ENCODE results near the gene PSMB9. TPM values are rescaled to one million over a fixed set of nuclear protein-coding genes. Genes with fewer than 3 reads are reported as not detected.

Gene PSMB9
- total and polyA plus RNA-seq, 2 experiments from 2014 or later = 2.8 to 5.5 TPM

DNA sequence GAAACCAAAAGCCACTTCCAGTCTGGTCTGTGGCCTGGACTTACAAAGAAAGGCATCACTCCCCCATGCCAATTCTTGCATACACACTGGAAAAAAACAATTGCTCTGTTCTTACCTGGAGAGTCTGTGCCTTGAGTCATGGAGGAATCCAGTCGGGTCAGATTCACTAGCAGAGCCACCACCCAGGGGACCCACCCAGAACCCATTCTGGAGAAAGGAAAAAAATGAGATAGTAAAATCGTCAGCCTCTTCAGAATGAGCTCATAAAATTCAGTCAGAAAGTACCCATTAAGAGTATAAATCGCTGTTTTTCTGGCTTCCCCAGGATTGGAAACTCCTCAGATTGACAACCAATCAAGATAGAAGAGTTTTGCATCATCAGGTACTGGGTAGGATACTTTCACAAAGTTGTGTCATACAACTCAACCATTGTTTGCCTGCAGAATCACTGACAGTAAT, 37.2 kb upstream of the PSMB9 start, which contains the start of gene HLA-DOB:
Gene HLA-DOB, minus strand, starts transcription at position 257 of the 459 bp plus-strand sequence. Its CDS starts 51 bp downstream, at position 206.
- DNase-seq (ENCODE audit: low spot score) (peak; percentile 52), ATAC-seq (peak; percentile 65)
- Mint-ChIP-seq H3K4me1 (no peaks in the 10 kb centered on the region), H3K27ac (no peak within 1 kb of the TSS), H3K27me3 (ENCODE audit: insufficient read depth, low read depth, poor library complexity) (peaks cover 2% of the 10 kb centered on the region), H3K9me3 (no peaks in the 10 kb centered on the region), H3K36me3 (ENCODE audit: low read depth) (no peaks in the 10 kb centered on the region), H3K4me3 (no peak within 1 kb of the TSS)
- Histone ChIP-seq H3K36me3 (ENCODE audit: insufficient read depth) (no peaks in the 10 kb centered on the region), H3K9me2 (ENCODE audit: insufficient read depth) (peaks cover 7% of the 10 kb centered on the region), H3K79me2 (replicated peaks; ENCODE audit: insufficient read depth) (no peaks in the 10 kb centered on the region), H3K4me1 (ENCODE audit: insufficient read depth) (no peaks in the 10 kb centered on the region), H3K27ac (ENCODE audit: low read depth) (no peak within 1 kb of the TSS), H3K4me2 (no peak within 1 kb of the TSS), H2AFZ (0 out of 2 replicates have a peak within 1 kb of the TSS, but pooled peaks have one; percentile 34), H3K4me3 (no peak within 1 kb of the TSS), H3F3A (replicated peaks; ENCODE audit: low read depth) (no peaks in the 10 kb centered on the region), H4K20me1 (replicated peaks; ENCODE audit: insufficient read depth) (no peaks in the 10 kb centered on the region), H3K27me3 (ENCODE audit: insufficient read depth) (no peaks in the 10 kb centered on the region)
- TF ChIP-seq STAT1 (IDR thresholded peaks at IDR 0.05; ENCODE audit: unreplicated experiment) = no peak
- 0 out of 2 replicates have a peak, but pooled peaks have one; percentile 48 for TF ChIP-seq CREB1 (CRISPR knock-in tag; IDR thresholded peaks at IDR 0.05; ENCODE audit: low read depth)

DNA sequence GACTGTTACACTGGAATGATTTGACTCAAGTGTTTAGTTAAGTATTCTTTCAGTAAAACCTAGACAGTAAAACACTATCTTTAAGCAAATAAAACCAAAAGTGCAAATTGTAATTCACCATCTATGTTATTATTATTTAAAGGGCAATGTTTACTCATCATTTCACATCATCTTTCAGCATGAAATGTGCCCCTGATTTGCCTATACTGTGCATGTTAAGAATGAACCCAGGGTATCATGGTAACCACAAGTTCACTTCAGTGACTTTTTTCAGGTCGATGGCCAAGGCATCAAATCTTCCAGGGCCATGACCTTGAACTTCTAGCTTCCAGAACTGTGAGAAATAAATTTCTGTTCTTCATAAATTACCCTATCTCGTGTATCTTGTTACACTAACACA, 35.1 kb upstream of the PSMB9 start:
- Histone ChIP-seq H3K27ac (ENCODE audit: low read depth) (no peak overlapping the region), H3K4me2 (no peak overlapping the region), H3F3A (replicated peaks; ENCODE audit: low read depth) (no peaks in the 10 kb centered on the region), H2AFZ (no peak overlapping the region), H3K9me2 (ENCODE audit: insufficient read depth) (peaks cover 7% of the 10 kb centered on the region), H3K36me3 (ENCODE audit: insufficient read depth) (no peaks in the 10 kb centered on the region), H3K4me3 (no peak overlapping the region), H4K20me1 (replicated peaks; ENCODE audit: insufficient read depth) (no peaks in the 10 kb centered on the region), H3K4me1 (ENCODE audit: insufficient read depth) (no peaks in the 10 kb centered on the region), H3K79me2 (replicated peaks; ENCODE audit: insufficient read depth) (no peaks in the 10 kb centered on the region), H3K27me3 (ENCODE audit: insufficient read depth) (no peaks in the 10 kb centered on the region)
- Mint-ChIP-seq H3K27me3 (ENCODE audit: insufficient read depth, low read depth, poor library complexity) (no peaks in the 10 kb centered on the region), H3K27ac (no peak overlapping the region), H3K4me3 (no peak overlapping the region), H3K4me1 (no peaks in the 10 kb centered on the region), H3K9me3 (no peaks in the 10 kb centered on the region), H3K36me3 (ENCODE audit: low read depth) (no peaks in the 10 kb centered on the region)
- no peak for ATAC-seq
- no peak for DNase-seq (ENCODE audit: low spot score)
- TF ChIP-seq, protein P1, sequence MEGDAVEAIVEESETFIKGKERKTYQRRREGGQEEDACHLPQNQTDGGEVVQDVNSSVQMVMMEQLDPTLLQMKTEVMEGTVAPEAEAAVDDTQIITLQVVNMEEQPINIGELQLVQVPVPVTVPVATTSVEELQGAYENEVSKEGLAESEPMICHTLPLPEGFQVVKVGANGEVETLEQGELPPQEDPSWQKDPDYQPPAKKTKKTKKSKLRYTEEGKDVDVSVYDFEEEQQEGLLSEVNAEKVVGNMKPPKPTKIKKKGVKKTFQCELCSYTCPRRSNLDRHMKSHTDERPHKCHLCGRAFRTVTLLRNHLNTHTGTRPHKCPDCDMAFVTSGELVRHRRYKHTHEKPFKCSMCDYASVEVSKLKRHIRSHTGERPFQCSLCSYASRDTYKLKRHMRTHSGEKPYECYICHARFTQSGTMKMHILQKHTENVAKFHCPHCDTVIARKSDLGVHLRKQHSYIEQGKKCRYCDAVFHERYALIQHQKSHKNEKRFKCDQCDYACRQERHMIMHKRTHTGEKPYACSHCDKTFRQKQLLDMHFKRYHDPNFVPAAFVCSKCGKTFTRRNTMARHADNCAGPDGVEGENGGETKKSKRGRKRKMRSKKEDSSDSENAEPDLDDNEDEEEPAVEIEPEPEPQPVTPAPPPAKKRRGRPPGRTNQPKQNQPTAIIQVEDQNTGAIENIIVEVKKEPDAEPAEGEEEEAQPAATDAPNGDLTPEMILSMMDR (conservative IDR thresholded peaks at IDR 0.05; ENCODE audit: low read depth in 2 of 2) = no peak
- TF ChIP-seq CREB1 (CRISPR knock-in tag; IDR thresholded peaks at IDR 0.05; ENCODE audit: low read depth) = no peak
- no peak for TF ChIP-seq POLR2AphosphoS5 (IDR thresholded peaks at IDR 0.05; ENCODE audit: low read depth)
- no peak for TF ChIP-seq EZH2 (IDR thresholded peaks at IDR 0.05; ENCODE audit: low read depth, unreplicated experiment)
- no peak for TF ChIP-seq NANOG (IDR thresholded peaks at IDR 0.05; ENCODE audit: borderline replicate concordance)
- TF ChIP-seq JUNB (IDR thresholded peaks at IDR 0.05; ENCODE audit: unreplicated experiment) = no peak
- TF ChIP-seq, protein P2, sequence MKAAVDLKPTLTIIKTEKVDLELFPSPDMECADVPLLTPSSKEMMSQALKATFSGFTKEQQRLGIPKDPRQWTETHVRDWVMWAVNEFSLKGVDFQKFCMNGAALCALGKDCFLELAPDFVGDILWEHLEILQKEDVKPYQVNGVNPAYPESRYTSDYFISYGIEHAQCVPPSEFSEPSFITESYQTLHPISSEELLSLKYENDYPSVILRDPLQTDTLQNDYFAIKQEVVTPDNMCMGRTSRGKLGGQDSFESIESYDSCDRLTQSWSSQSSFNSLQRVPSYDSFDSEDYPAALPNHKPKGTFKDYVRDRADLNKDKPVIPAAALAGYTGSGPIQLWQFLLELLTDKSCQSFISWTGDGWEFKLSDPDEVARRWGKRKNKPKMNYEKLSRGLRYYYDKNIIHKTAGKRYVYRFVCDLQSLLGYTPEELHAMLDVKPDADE (IDR thresholded peaks at IDR 0.05) = no peak
- TF ChIP-seq EZH2phosphoT487 (IDR thresholded peaks at IDR 0.05; ENCODE audit: unreplicated experiment) = no peak
- TF ChIP-seq ZNF331 (CRISPR knock-in tag; IDR thresholded peaks at IDR 0.05; ENCODE audit: low read depth) = no peak
- TF ChIP-seq, protein P3, sequence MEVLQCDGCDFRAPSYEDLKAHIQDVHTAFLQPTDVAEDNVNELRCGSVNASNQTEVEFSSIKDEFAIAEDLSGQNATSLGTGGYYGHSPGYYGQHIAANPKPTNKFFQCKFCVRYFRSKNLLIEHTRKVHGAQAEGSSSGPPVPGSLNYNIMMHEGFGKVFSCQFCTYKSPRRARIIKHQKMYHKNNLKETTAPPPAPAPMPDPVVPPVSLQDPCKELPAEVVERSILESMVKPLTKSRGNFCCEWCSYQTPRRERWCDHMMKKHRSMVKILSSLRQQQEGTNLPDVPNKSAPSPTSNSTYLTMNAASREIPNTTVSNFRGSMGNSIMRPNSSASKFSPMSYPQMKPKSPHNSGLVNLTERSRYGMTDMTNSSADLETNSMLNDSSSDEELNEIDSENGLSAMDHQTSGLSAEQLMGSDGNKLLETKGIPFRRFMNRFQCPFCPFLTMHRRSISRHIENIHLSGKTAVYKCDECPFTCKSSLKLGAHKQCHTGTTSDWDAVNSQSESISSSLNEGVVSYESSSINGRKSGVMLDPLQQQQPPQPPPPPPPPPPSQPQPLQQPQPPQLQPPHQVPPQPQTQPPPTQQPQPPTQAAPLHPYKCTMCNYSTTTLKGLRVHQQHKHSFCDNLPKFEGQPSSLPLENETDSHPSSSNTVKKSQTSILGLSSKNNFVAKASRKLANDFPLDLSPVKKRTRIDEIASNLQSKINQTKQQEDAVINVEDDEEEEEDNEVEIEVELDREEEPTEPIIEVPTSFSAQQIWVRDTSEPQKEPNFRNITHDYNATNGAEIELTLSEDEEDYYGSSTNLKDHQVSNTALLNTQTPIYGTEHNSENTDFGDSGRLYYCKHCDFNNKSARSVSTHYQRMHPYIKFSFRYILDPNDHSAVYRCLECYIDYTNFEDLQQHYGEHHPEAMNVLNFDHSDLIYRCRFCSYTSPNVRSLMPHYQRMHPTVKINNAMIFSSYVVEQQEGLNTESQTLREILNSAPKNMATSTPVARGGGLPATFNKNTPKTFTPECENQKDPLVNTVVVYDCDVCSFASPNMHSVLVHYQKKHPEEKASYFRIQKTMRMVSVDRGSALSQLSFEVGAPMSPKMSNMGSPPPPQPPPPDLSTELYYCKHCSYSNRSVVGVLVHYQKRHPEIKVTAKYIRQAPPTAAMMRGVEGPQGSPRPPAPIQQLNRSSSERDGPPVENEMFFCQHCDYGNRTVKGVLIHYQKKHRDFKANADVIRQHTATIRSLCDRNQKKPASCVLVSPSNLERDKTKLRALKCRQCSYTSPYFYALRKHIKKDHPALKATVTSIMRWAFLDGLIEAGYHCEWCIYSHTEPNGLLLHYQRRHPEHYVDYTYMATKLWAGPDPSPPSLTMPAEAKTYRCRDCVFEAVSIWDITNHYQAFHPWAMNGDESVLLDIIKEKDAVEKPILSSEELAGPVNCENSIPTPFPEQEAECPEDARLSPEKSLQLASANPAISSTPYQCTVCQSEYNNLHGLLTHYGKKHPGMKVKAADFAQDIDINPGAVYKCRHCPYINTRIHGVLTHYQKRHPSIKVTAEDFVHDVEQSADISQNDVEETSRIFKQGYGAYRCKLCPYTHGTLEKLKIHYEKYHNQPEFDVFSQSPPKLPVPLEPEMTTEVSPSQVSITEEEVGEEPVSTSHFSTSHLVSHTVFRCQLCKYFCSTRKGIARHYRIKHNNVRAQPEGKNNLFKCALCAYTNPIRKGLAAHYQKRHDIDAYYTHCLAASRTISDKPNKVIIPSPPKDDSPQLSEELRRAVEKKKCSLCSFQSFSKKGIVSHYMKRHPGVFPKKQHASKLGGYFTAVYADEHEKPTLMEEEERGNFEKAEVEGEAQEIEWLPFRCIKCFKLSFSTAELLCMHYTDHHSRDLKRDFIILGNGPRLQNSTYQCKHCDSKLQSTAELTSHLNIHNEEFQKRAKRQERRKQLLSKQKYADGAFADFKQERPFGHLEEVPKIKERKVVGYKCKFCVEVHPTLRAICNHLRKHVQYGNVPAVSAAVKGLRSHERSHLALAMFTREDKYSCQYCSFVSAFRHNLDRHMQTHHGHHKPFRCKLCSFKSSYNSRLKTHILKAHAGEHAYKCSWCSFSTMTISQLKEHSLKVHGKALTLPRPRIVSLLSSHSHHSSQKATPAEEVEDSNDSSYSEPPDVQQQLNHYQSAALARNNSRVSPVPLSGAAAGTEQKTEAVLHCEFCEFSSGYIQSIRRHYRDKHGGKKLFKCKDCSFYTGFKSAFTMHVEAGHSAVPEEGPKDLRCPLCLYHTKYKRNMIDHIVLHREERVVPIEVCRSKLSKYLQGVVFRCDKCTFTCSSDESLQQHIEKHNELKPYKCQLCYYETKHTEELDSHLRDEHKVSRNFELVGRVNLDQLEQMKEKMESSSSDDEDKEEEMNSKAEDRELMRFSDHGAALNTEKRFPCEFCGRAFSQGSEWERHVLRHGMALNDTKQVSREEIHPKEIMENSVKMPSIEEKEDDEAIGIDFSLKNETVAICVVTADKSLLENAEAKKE (CRISPR knock-in tag; IDR thresholded peaks at IDR 0.05) = no peak
